Thoracic aorta (tissue), 2 donors: Measurements from ENCODE around the gene CCS. TPM values are rescaled to one million over a fixed set of nuclear protein-coding genes. Genes with fewer than 3 reads are reported as not detected.

Experiments
- ATAC-seq: fragments of 150-250 bp; one replicate; pipeline ENCODE4 v1.8.0; 2017; ENCODE audit warnings: low read depth; ENCODE audit not compliant: insufficient number of reproducible peaks, low FRiP score
- DNase-seq: peaks from one replicate; pipeline ENCODE4 v3.0.0-alpha.2; 2020; ENCODE audit warnings: low spot score
- H3K27ac ChIP-seq, 2 donors: fragments of 200-600 bp; sonication (generic); 1 replicate in 1 of 2; 2 replicates in 1 of 2; pipeline ENCODE4 v1.5.1; 2016; ENCODE audit warnings: mild to moderate bottlenecking in 2 of 2, moderate library complexity in 2 of 2
- H3K27me3 ChIP-seq: fragments of 200-600 bp; sonication (generic); replicated peaks from 2 replicates; pipeline ENCODE4 v1.6.0; 2016; ENCODE audit warnings: mild to moderate bottlenecking; ENCODE audit not compliant: insufficient read depth
- H3K36me3 ChIP-seq: fragments of 200-600 bp; sonication (generic); one replicate; pipeline ENCODE4 v1.5.1; 2016
- H3K4me1 ChIP-seq, 2 donors: fragments of 200-600 bp; sonication (generic); 1 replicate in 1 of 2; 2 replicates in 1 of 2; pipeline versions ENCODE4 v1.5.1 to v1.6.0; 2016; ENCODE audit warnings: low read depth in 2 of 2, mild to moderate bottlenecking in 1 of 2; ENCODE audit not compliant: control insufficient read depth in 1 of 2
- H3K4me3 ChIP-seq: fragments of 200-600 bp; sonication (generic); 2 replicates; pipeline ENCODE4 v1.5.1; 2016; ENCODE audit warnings: mild to moderate bottlenecking
- H3K9me3 ChIP-seq: fragments of 200-600 bp; sonication (generic); 2 replicates; pipeline ENCODE4 v1.5.1; 2016
- total RNA-seq, 2 donors: library from RNA; depleted of rRNA; stranded (reverse); fragments of >200 nt; gene quantifications; one replicate each; pipeline versions ENCODE4 v1.1.0 to v1.2.3, GENCODE V29; 2016
- TF ChIP-seq, protein P1 (sequence below): fragments of 200-600 bp; sonication (generic); IDR thresholded peaks from one replicate; pipeline ENCODE4 v1.5.1; 2019; ENCODE audit warnings: antibody characterized with exemption

CCS gene
- total RNA-seq, 2 donors from 2014 or later, result 19.9 to 20.8 TPM

DNA sequence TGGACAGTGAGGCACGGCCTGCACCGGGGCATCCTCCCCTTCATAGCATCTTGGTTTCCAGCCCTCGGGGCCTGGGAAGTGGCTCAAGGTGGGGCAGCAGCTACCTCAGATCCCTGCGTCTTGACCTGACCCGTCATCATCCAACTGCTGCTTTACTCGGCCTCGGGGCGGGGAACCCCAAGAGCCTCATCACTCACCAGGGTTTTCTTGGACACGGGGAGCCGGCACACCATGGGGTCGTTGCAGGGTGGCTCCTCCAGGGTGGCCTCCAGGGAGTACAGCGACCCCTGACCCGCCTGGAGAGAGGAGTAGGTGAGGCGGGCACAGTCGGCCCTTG is 25.2 kb upstream of the CCS start:
- Histone ChIP-seq H3K4me3 (peak overlapping the region; percentile 94), H3K4me1 (peaks cover 4 to 15% of the 10 kb centered on the region in 2 donors), H3K27ac (peak overlapping the region; percentile 50 to 57), H3K36me3 (no peaks in the 10 kb centered on the region), H3K27me3 (no peaks in the 10 kb centered on the region), H3K9me3 (no peaks in the 10 kb centered on the region)
- TF ChIP-seq, protein P1, sequence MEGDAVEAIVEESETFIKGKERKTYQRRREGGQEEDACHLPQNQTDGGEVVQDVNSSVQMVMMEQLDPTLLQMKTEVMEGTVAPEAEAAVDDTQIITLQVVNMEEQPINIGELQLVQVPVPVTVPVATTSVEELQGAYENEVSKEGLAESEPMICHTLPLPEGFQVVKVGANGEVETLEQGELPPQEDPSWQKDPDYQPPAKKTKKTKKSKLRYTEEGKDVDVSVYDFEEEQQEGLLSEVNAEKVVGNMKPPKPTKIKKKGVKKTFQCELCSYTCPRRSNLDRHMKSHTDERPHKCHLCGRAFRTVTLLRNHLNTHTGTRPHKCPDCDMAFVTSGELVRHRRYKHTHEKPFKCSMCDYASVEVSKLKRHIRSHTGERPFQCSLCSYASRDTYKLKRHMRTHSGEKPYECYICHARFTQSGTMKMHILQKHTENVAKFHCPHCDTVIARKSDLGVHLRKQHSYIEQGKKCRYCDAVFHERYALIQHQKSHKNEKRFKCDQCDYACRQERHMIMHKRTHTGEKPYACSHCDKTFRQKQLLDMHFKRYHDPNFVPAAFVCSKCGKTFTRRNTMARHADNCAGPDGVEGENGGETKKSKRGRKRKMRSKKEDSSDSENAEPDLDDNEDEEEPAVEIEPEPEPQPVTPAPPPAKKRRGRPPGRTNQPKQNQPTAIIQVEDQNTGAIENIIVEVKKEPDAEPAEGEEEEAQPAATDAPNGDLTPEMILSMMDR, result no peak
- ATAC-seq, result no peak
- DNase-seq, result no peak

GRCh38 chr11:66568124-66568916 is 24.7 kb upstream of the CCS start, which contains the start of gene CTSF:
Gene CTSF (minus strand): TSS chr11:66568606. CDS start chr11:66568486, 120 bp downstream.
- H3K36me3 ChIP-seq, result no peaks in the 10 kb centered on the region
- ATAC-seq (peak; percentile 66), DNase-seq (peak; percentile 45)
- H3K27ac ChIP-seq, result peak within 1 kb of the TSS; percentile 50 to 57
- TF ChIP-seq, protein P1, result no peak
- no peaks in the 10 kb centered on the region for H3K27me3 ChIP-seq
- H3K4me1 ChIP-seq, result peaks cover 4 to 15% of the 10 kb centered on the region in 2 donors
- H3K4me3 ChIP-seq, result peak within 1 kb of the TSS; percentile 94
- no peaks in the 10 kb centered on the region for H3K9me3 ChIP-seq

DNA sequence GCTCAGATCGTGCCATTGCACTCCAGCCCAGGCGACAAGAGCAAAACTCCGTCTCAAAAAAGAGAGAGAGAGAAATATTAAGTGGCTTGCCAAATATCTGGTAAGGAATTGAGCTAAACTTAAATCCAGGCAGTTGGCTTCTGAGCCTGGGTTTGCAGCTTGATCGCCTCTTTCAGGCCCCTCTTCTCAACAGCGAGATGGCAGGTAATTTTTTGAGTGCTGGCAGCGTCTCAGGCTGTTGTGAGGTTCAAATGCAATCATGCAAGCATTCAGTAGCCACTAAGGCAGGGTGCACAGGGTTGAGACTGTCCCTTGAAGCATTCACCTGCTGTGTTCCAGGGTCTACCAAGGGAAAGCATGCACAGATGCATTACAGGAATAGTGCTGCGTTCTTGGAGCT is 23.9 kb upstream of the CCS start:
- Histone ChIP-seq H3K27ac (no peak overlapping the region), H3K4me1 (peaks cover 4 to 15% of the 10 kb centered on the region in 2 donors), H3K4me3 (no peak overlapping the region)

DNA sequence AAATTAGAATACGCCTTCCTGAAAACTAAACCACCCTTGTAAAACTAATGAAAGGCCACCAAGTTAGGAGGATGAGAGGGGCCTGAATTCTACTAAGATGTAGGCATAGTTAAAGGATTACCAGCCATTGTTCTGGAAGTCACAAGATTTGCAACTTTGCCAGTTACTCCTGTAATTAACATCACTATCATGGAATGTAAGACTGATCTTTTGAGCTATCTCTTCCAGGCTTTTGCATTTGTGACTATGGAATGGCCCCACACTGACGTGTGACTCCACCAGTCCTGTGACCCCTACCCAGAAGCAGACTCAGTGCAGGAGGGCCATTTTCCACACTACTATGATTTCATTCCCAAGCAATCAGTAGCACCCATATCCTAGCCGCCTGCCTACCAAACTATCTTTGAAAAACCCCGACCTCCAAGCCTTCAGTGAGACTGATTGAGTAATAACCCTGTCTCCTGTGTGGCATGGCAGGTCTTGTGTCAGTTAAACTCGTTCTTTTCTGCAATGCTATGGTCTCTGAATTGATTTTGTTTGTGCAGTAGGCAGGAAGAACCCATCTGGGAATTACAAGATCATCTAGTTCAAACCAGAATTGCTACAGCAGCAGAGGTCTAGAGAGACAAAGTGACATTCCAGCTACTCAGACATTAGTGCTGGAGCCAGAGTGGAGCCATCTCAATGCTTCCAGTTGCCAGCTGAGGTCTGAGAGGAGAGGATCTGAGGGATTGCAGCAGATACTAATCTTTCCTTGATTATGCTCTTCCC is 22.7 kb upstream of the CCS start:
- no peaks in the 10 kb centered on the region for H3K9me3 ChIP-seq
- H3K27me3 ChIP-seq, result no peaks in the 10 kb centered on the region
- DNase-seq, result no peak
- no peak overlapping the region for H3K27ac ChIP-seq
- ATAC-seq, result no peak
- no peak overlapping the region for H3K4me3 ChIP-seq
- no peaks in the 10 kb centered on the region for H3K36me3 ChIP-seq
- TF ChIP-seq, protein P1, result no peak
- H3K4me1 ChIP-seq, result peaks cover 4 to 15% of the 10 kb centered on the region in 2 donors

More for the DNA sequence above, 23.9 kb upstream of the CCS start:
- ATAC-seq, result no peak
- no peaks in the 10 kb centered on the region for H3K36me3 ChIP-seq
- DNase-seq, result no peak
- H3K9me3 ChIP-seq, result no peaks in the 10 kb centered on the region
- no peaks in the 10 kb centered on the region for H3K27me3 ChIP-seq
- TF ChIP-seq, protein P1, result no peak

DNA sequence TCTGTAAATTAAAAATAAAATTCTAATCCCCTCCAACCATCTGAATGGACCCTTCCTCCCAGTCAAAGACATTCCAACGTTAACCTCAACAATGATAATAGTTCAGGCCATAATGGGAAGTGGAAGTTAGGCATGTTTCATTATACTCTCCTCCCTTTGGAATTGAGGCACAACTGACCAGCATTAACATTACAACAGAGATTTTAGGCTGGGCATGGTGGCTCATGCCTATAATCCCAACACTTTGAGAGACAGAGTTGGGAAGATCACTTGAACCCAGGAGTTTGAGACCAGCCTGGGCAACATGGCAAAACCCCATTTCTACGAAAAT is 22.2 kb upstream of the CCS start:
- Histone ChIP-seq H3K27me3 (no peaks in the 10 kb centered on the region), H3K4me1 (peaks cover 4 to 15% of the 10 kb centered on the region in 2 donors), H3K9me3 (no peaks in the 10 kb centered on the region), H3K4me3 (no peak overlapping the region), H3K36me3 (no peaks in the 10 kb centered on the region), H3K27ac (no peak overlapping the region)
- no peak for DNase-seq
- no peak for ATAC-seq
- TF ChIP-seq, protein P1, result no peak
